Right lobe of liver (tissue), 6 donors: ENCODE results near the gene FGF14. TPM values are rescaled to one million over a fixed set of nuclear protein-coding genes. Genes with fewer than 3 reads are reported as not detected.

Experiments
- ATAC-seq, 4 donors: fragments of 200-7000 bp; cut with Tn5 transposase; one replicate each; pipeline ENCODE4 v1.9.1; 2020; ENCODE audit warnings: mild to moderate bottlenecking in 4 of 4, moderate library complexity in 4 of 4
- DNase-seq, 3 donors: peaks; one replicate each; pipeline ENCODE4 v3.0.0-alpha.2; 2020
- H3K27ac ChIP-seq, 3 donors: fragments of 200-600 bp; one replicate each; pipeline ENCODE4 v1.8.0; 2022
- H3K27me3 ChIP-seq, 2 donors: fragments of 200-600 bp; one replicate each; pipeline ENCODE4 v1.8.0; 2022
- H3K36me3 ChIP-seq, 4 donors: fragments of 200-600 bp; sonication (generic) in 1 of 4; one replicate each; pipeline versions ENCODE4 v1.5.1 to v1.8.0; 2017 to 2022; ENCODE audit warnings: control low read depth in 1 of 4
- H3K4me1 ChIP-seq, 4 donors: fragments of 200-600 bp; sonication (generic) in 1 of 4; one replicate each; pipeline versions ENCODE4 v1.5.1 to v1.8.0; 2017 to 2022; ENCODE audit warnings: control low read depth in 1 of 4
- H3K4me3 ChIP-seq, 3 donors: fragments of 200-600 bp; one replicate each; pipeline ENCODE4 v1.8.0; 2022
- H3K9me3 ChIP-seq, 4 donors: fragments of 200-600 bp; sonication (generic) in 1 of 4; one replicate each; pipeline versions ENCODE4 v1.5.1 to v1.8.0; 2017 to 2022; ENCODE audit warnings: control low read depth in 1 of 4
- POLR2A ChIP-seq: fragments of 450-650 bp; IDR thresholded peaks from one replicate; pipeline ENCODE4 v1.6.1; 2017; ENCODE audit warnings: antibody characterized with exemption, mild to moderate bottlenecking
- WGBS: methylation state at CpG from one replicate; pipeline ENCODE4 v1.1.6; 2018; ENCODE audit warnings: low coverage, low lambda C conversion rate; ENCODE audit not compliant: insufficient coverage; ENCODE audit errors: missing lambda C conversion rate; 5-methylcytosine and 5-hydroxymethylcytosine counted together
- intact Hi-C, 2 donors: fragments of 100-400 bp; cut with DNase I; formaldehyde crosslinking; loops; one replicate each; pipeline versions ENCODE4 v1.11.2 to v1.14.1; 2022
- total RNA-seq, 6 experiments: library from RNA; depleted of rRNA in 2 of 6; stranded (reverse); fragments of >200 nt in 2 of 6; fragmentation: NEBNext Ultra II Directional in 3 of 6; extraction: Animal tissue kit (Norgen Biotek cat#: 25700) in 3 of 6; gene quantifications; one replicate each; pipeline versions ENCODE4 v1.1.0 to v1.2.4, GENCODE V29; 2016 to 2023
- TF ChIP-seq, protein P1 (sequence below), 4 donors: fragments of 200-600 bp in 3 of 4; fragments of 450-650 bp in 1 of 4; IDR thresholded peaks; one replicate each; pipeline versions ENCODE4 v1.5.1 to v1.8.0; 2016 to 2022; ENCODE audit warnings: antibody characterized with exemption in 4 of 4, mild to moderate bottlenecking in 2 of 4
- donor health status: DM: no; HTN: yes; CAD: no.
- donor health status: DM: no; HTN: no; CAD: no.
- donor health status: DM: no; HTN: no; CAD: no.
- donor health status: DM: no; HTN: yes; CAD: no.
- donor health status: DM: no; HTN: yes; CAD: no.

The FGF14 gene
- total RNA-seq, 6 experiments from 2014 or later, result 0.42 to 6.3 (median 1.2) TPM

GRCh38 chr13:102273111-102273510 is 128.7 kb downstream of the FGF14 start:
- TF ChIP-seq, protein P1, sequence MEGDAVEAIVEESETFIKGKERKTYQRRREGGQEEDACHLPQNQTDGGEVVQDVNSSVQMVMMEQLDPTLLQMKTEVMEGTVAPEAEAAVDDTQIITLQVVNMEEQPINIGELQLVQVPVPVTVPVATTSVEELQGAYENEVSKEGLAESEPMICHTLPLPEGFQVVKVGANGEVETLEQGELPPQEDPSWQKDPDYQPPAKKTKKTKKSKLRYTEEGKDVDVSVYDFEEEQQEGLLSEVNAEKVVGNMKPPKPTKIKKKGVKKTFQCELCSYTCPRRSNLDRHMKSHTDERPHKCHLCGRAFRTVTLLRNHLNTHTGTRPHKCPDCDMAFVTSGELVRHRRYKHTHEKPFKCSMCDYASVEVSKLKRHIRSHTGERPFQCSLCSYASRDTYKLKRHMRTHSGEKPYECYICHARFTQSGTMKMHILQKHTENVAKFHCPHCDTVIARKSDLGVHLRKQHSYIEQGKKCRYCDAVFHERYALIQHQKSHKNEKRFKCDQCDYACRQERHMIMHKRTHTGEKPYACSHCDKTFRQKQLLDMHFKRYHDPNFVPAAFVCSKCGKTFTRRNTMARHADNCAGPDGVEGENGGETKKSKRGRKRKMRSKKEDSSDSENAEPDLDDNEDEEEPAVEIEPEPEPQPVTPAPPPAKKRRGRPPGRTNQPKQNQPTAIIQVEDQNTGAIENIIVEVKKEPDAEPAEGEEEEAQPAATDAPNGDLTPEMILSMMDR (IDR thresholded peaks at IDR 0.05), result no peak
- TF ChIP-seq POLR2A, result no peak
- Histone ChIP-seq H3K9me3 (no peaks in the 10 kb centered on the region), H3K27me3 (no peaks in the 10 kb centered on the region), H3K4me1 (no peaks in the 10 kb centered on the region), H3K4me3 (no peak overlapping the region), H3K27ac (no peak overlapping the region), H3K36me3 (no peaks in the 10 kb centered on the region)
- DNase-seq, result no peak
- intact Hi-C loops, result no loop called here
- 75% methylated on average over 7 of the region's 7 CpGs for WGBS
- ATAC-seq, result no peak

GRCh38 chr13:102267191-102267590 is 134.7 kb downstream of the FGF14 start:
- 67% methylated on average over 1 of the region's 1 CpG for WGBS
- Histone ChIP-seq H3K9me3 (no peaks in the 10 kb centered on the region), H3K4me1 (no peaks in the 10 kb centered on the region), H3K27me3 (no peaks in the 10 kb centered on the region), H3K27ac (no peak overlapping the region), H3K36me3 (no peaks in the 10 kb centered on the region), H3K4me3 (no peak overlapping the region)
- ATAC-seq, result no peak
- DNase-seq, result no peak
- TF ChIP-seq, protein P1 (IDR thresholded peaks at IDR 0.05), result no peak
- no peak for TF ChIP-seq POLR2A
- intact Hi-C loops, result no loop called here

GRCh38 chr13:102261809-102262208 is 140.0 kb downstream of the FGF14 start:
- H3K36me3 ChIP-seq, result no peaks in the 10 kb centered on the region
- intact Hi-C loops, result no loop called here

DNA sequence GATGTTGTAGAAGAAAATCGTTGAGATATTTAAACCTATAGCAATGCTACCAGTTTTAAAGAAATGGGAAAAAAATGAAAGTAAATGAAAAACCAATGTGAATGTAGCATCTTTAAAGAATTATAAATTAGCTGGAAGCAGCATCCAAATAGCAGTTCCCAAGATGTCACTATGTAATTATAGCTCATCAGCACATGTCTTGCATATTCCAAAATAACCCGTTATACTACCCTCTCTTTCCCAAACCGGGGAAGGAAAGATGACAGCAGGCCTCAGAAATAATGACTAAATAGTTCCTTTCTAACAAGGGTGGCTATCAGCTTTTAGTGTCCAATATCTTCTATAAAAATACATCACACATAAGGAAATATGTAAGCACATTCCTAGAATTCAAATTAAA is 140.5 kb downstream of the FGF14 start:
- no peaks in the 10 kb centered on the region for H3K36me3 ChIP-seq
- no peaks in the 10 kb centered on the region for H3K4me1 ChIP-seq
- DNase-seq (no peak), ATAC-seq (no peak)
- H3K27me3 ChIP-seq, result no peaks in the 10 kb centered on the region
- no peak overlapping the region for H3K27ac ChIP-seq
- intact Hi-C loops, result no loop called here
- H3K4me3 ChIP-seq, result no peak overlapping the region
- WGBS, result 62% methylated on average over 3 of the region's 3 CpGs
- no peak for TF ChIP-seq POLR2A
- TF ChIP-seq, protein P1 (IDR thresholded peaks at IDR 0.05), result no peak
- H3K9me3 ChIP-seq, result no peaks in the 10 kb centered on the region

More at GRCh38 chr13:102261809-102262208, 140.0 kb downstream of the FGF14 start:
- 40% methylated on average over 1 of the region's 1 CpG for WGBS
- ATAC-seq (no peak), DNase-seq (no peak)
- no peak overlapping the region for H3K27ac ChIP-seq
- TF ChIP-seq, protein P1 (IDR thresholded peaks at IDR 0.05), result no peak
- TF ChIP-seq POLR2A, result no peak
- H3K4me3 ChIP-seq, result no peak overlapping the region
- H3K27me3 ChIP-seq, result no peaks in the 10 kb centered on the region
- H3K9me3 ChIP-seq, result no peaks in the 10 kb centered on the region
- no peaks in the 10 kb centered on the region for H3K4me1 ChIP-seq

GRCh38 chr13:102260256-102260655 is 141.6 kb downstream of the FGF14 start:
- 79% methylated on average over 6 of the region's 6 CpGs for WGBS
- no peak for ATAC-seq
- intact Hi-C loops, result no loop called here

More at GRCh38 chr13:102260256-102260655, 141.6 kb downstream of the FGF14 start:
- Histone ChIP-seq H3K4me1 (no peaks in the 10 kb centered on the region), H3K9me3 (no peaks in the 10 kb centered on the region), H3K36me3 (no peaks in the 10 kb centered on the region), H3K27me3 (no peaks in the 10 kb centered on the region), H3K27ac (no peak overlapping the region), H3K4me3 (no peak overlapping the region)
- DNase-seq, result no peak
- TF ChIP-seq, protein P1 (IDR thresholded peaks at IDR 0.05), result no peak
- TF ChIP-seq POLR2A, result no peak
